Gastrocnemius medialis (tissue), 4 donors: Measurements from ENCODE around the gene ZDHHC4. TPM values are rescaled to one million over a fixed set of nuclear protein-coding genes. Genes with fewer than 3 reads are reported as not detected.
A peak's percentile ranks its signal among the peaks of the same experiment; 100 is the strongest.
"Not testable (repeated sequence)": the region's sequence is repeated elsewhere in the genome, so short reads cannot be mapped to it uniquely, and the experiment has no call there.

Source experiments
- ATAC-seq, 2 donors: fragments of 150-250 bp; one replicate each; pipeline ENCODE4 v1.9.1; 2016
- DNase-seq, 2 donors: peaks; one replicate each; pipeline ENCODE4 v3.0.0-alpha.2; 2019
- H3K27ac ChIP-seq, 4 donors: fragments of 200-600 bp; sonication (generic); 1 replicate in 1 of 4; 2 replicates in 3 of 4; pipeline ENCODE4 v1.5.1; 2016 to 2018; ENCODE audit warnings: mild to moderate bottlenecking in 2 of 4, moderate library complexity in 1 of 4
- H3K27me3 ChIP-seq, 3 donors: fragments of 200-600 bp; sonication (generic) in 2 of 3; 1 replicate in 1 of 3; 2 replicates in 2 of 3; pipeline versions ENCODE4 v1.5.1 to v1.6.0; 2016 to 2019; ENCODE audit warnings: mild to moderate bottlenecking in 1 of 3, moderate library complexity in 1 of 3
- H3K36me3 ChIP-seq, 2 donors: fragments of 200-600 bp; sonication (generic) in 1 of 2; one replicate each; pipeline ENCODE4 v1.5.1; 2017 to 2018
- H3K4me1 ChIP-seq, 2 donors: fragments of 200-600 bp; sonication (generic) in 1 of 2; one replicate each; pipeline ENCODE4 v1.5.1; 2016 to 2017; ENCODE audit warnings: mild to moderate bottlenecking in 2 of 2
- H3K4me3 ChIP-seq, 4 donors: fragments of 200-600 bp; sonication (generic) in 3 of 4; 1 replicate in 1 of 4; 2 replicates in 3 of 4; pipeline ENCODE4 v1.5.1; 2016 to 2019; ENCODE audit warnings: mild to moderate bottlenecking in 2 of 4
- H3K9me3 ChIP-seq, 3 donors: fragments of 200-600 bp; sonication (generic) in 2 of 3; 1 replicate in 1 of 3; 2 replicates in 2 of 3; pipeline ENCODE4 v1.5.1; 2016 to 2019
- CTCF ChIP-seq, 5 experiments: fragments of 450-650 bp in 3 of 5; fragments of 200-600 bp in 2 of 5; sonication (generic) in 2 of 5; IDR thresholded peaks in 4 of 5; conservative IDR thresholded peaks in 1 of 5; 1 replicate in 4 of 5; 2 replicates in 1 of 5; pipeline ENCODE4 v1.5.1; 2016 to 2019; ENCODE audit warnings: antibody characterized with exemption in 5 of 5, mild to moderate bottlenecking in 3 of 5, moderate library complexity in 3 of 5
- POLR2A ChIP-seq, 2 donors: fragments of 450-650 bp; IDR thresholded peaks; one replicate each; pipeline ENCODE4 v1.6.1; 2017; ENCODE audit warnings: antibody characterized with exemption in 2 of 2, mild to moderate bottlenecking in 2 of 2, moderate library complexity in 2 of 2
- in situ Hi-C, 4 donors: fragments of 200-750 bp; cut with MboI; loops; one replicate each; pipeline versions ENCODE4 v1.15.0 to v1.8.0; 2017; ENCODE audit warnings: low sequenced_read_pairs in 4 of 4
- intact Hi-C: fragments of 100-400 bp; cut with DNase I; formaldehyde crosslinking; loops from one replicate; pipeline ENCODE4 v1.15.1; 2023; ENCODE audit warnings: low total_unique reads
- total RNA-seq, 4 donors: library from RNA; depleted of rRNA; stranded (reverse); fragments of >200 nt; gene quantifications; one replicate each; pipeline versions ENCODE4 v1.1.0 to v1.2.3, GENCODE V29; 2016

Gene ZDHHC4
- total RNA-seq, 4 donors from 2014 or later, result 52.7 to 88.6 (median 70.5) TPM

DNA sequence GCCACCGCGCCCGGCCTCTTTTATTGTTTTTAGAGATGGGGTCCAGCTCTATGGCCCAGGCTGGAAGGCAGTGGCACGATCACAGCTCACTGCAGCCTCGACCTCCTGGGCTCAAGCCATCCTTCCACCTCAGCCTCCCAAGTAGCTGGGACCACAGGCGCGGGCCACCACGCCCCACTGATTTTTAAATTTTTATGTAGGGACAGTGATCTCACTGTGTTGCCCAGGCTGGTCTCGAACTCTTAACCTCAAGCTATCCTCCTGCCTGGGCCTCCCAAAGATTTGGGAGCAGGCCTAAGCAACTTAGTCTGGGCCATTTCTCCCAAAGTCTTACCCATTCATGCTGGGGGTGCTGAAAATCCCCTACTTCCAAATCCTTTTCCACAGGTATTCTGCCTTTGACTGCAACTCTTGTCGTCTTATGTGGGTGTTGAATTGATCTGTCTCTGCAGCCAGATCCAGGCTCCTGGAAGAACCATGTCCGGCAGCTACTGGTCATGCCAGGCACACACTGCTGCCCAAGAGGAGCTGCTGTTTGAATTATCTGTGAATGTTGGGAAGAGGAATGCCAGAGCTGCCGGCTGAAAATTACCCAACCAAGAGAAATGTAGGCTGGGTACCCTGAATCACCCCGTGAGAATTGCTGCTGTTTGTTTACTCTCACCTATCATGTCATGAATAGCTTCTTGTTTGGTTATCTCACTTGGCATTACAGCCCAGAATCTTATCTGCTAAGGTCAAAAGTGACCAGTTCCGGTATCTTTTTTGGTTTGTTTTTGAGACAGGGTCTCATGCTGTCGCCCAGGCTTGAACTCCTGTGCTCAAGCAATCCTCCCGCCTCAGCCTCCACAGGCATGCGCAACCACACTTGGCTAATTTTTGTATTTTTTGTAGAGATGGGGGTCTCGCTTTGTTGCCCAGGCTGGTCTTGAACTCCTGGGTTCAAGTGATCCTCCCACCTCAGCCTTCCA, 1.1 kb downstream of the ZDHHC4 start:
- H3K9me3 ChIP-seq, result no peaks in the 10 kb centered on the region
- H3K4me3 ChIP-seq, result peak overlapping the region; percentile 70 to 88 (median 77)
- H3K36me3 ChIP-seq, result peaks cover 8 to 34% of the 10 kb centered on the region in 2 donors
- no peaks in the 10 kb centered on the region for H3K27me3 ChIP-seq
- H3K27ac ChIP-seq, result peak overlapping the region; percentile 85 to 95 (median 92)
- H3K4me1 ChIP-seq, result peaks cover 0 to 5% of the 10 kb centered on the region in 2 donors
- intact Hi-C loops (loop anchor here (10.0 kb wide), 2 partner anchors 64 to 126 kb away; partner anchors contain the start of gene ZNF12), in situ Hi-C loops (no loop called here)
- DNase-seq (no peak), ATAC-seq (no peak)
- no peak for TF ChIP-seq CTCF (IDR thresholded peaks at IDR 0.05 in 4 of 5, conservative IDR thresholded peaks at IDR 0.05 in 1 of 5)
- TF ChIP-seq POLR2A (IDR thresholded peaks at IDR 0.05), result no peak

- Histone ChIP-seq H3K36me3 (peaks cover 8 to 45% of the 10 kb centered on the region in 2 donors), H3K9me3 (no peaks in the 10 kb centered on the region), H3K27me3 (no peaks in the 10 kb centered on the region), H3K4me1 (peaks cover 0 to 5% of the 10 kb centered on the region in 2 donors), H3K4me3 (no peak overlapping the region), H3K27ac (no peak overlapping the region)
- intact Hi-C loops, result loop anchor here (10.0 kb wide), 2 partner anchors 65 to 125 kb away; partner anchors contain the start of gene ZNF12
- no peak for TF ChIP-seq CTCF (IDR thresholded peaks at IDR 0.05 in 4 of 5, conservative IDR thresholded peaks at IDR 0.05 in 1 of 5)
- no peak for TF ChIP-seq POLR2A (IDR thresholded peaks at IDR 0.05)
- in situ Hi-C loops, result no loop called here
- DNase-seq (no peak), ATAC-seq (no peak)
Measured at GRCh38 chr7:6579446-6579845, 2.2 kb downstream of the ZDHHC4 start.

GRCh38 chr7:6585746-6586432, 8.6 kb downstream of the ZDHHC4 start:
- DNase-seq, H3K27me3 ChIP-seq, H3K4me3 ChIP-seq, in situ Hi-C loops, H3K9me3 ChIP-seq, ATAC-seq, H3K27ac ChIP-seq: not testable (repeated sequence)
- intact Hi-C loops, result loop anchor here (5.0 kb wide), 1 partner anchor 51 kb away; the partner anchor contains the start of gene ZNF316
- H3K4me1 ChIP-seq, result peaks cover 9 to 11% of the 10 kb centered on the region in 2 donors
- peaks cover 8 to 77% of the 10 kb centered on the region in 2 donors for H3K36me3 ChIP-seq

DNA sequence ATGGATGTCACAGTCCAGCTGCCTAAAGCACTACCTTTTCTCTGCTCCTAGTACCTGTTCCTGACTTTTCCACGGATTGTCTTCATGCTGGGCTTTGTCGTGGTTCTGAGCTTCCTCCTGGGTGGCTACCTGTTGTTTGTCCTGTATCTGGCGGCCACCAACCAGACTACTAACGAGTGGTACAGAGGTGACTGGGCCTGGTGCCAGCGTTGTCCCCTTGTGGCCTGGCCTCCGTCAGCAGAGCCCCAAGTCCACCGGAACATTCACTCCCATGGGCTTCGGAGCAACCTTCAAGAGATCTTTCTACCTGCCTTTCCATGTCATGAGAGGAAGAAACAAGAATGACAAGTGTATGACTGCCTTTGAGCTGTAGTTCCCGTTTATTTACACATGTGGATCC, 11.3 kb downstream of the ZDHHC4 start:
- ATAC-seq (no peak), DNase-seq (no peak)
- no peaks in the 10 kb centered on the region for H3K27me3 ChIP-seq
- H3K9me3 ChIP-seq, result no peaks in the 10 kb centered on the region
- intact Hi-C loops (loop anchor here (5.0 kb wide), 1 partner anchor 49 kb away; the partner anchor contains the start of gene ZNF316), in situ Hi-C loops (no loop called here)
- H3K27ac ChIP-seq, result no peak overlapping the region
- H3K4me3 ChIP-seq, result no peak overlapping the region
- H3K4me1 ChIP-seq, result peaks cover 14 to 15% of the 10 kb centered on the region in 2 donors
- peaks cover 0 to 68% of the 10 kb centered on the region in 2 donors for H3K36me3 ChIP-seq
- TF ChIP-seq CTCF (IDR thresholded peaks at IDR 0.05 in 4 of 5, conservative IDR thresholded peaks at IDR 0.05 in 1 of 5) (no peak), POLR2A (IDR thresholded peaks at IDR 0.05) (no peak)
